Stimulated activated naive B cell treated with anti-CD40 and anti-IgM and Interleukin-4, amounts not matched to agents 10 μg/mL and 1 μg/mL and 100 μg/mL, for 72 hours (primary cell): Measurements from ENCODE around the gene MEGF11.

ENCODE experiments used
- ATAC-seq, 2 donors: fragments of 150-1000 bp; cut with Tn5 transposase; replicated peaks; 2 replicates each; pipeline ENCODE4 v1.10.0; 2021; ENCODE audit warnings: moderate library complexity in 1 of 2
- DNase-seq: peaks from one replicate; pipeline ENCODE4 v3.0.0; 2021
- H3K27ac Mint-ChIP-seq: one replicate; pipeline ENCODE4 v1.8.0; 2022; ENCODE audit warnings: mild to moderate bottlenecking, mixed read lengths
- H3K27me3 Mint-ChIP-seq, 2 donors: one replicate each; pipeline ENCODE4 v1.8.0; 2022; ENCODE audit warnings: mixed read lengths in 2 of 2
- H3K36me3 Mint-ChIP-seq, 2 donors: one replicate each; pipeline ENCODE4 v1.8.0; 2022; ENCODE audit warnings: mixed read lengths in 2 of 2, mild to moderate bottlenecking in 1 of 2
- H3K4me1 Mint-ChIP-seq, 2 donors: one replicate each; pipeline ENCODE4 v1.8.0; 2022; ENCODE audit warnings: mixed read lengths in 2 of 2, mild to moderate bottlenecking in 1 of 2
- H3K4me3 Mint-ChIP-seq, 2 donors: one replicate each; pipeline ENCODE4 v1.8.0; 2022; ENCODE audit warnings: mild to moderate bottlenecking in 2 of 2, mixed read lengths in 2 of 2, moderate library complexity in 1 of 2
- H3K9me3 Mint-ChIP-seq, 2 donors: one replicate each; pipeline ENCODE4 v1.8.0; 2022; ENCODE audit warnings: mixed read lengths in 2 of 2, mild to moderate bottlenecking in 1 of 2

Gene MEGF11

GRCh38 chr15:65924004-65924403 is 329.5 kb downstream of the MEGF11 start:
- Mint-ChIP-seq H3K36me3 (no peaks in the 10 kb centered on the region), H3K9me3 (no peaks in the 10 kb centered on the region), H3K4me3 (no peak overlapping the region), H3K27me3 (no peaks in the 10 kb centered on the region), H3K4me1 (peaks cover 24 to 26% of the 10 kb centered on the region in 2 donors), H3K27ac (no peak overlapping the region)
- DNase-seq: no peak
- ATAC-seq: no peak

GRCh38 chr15:65923264-65923663 is 330.3 kb downstream of the MEGF11 start:
- Mint-ChIP-seq H3K27ac (no peak overlapping the region), H3K9me3 (no peaks in the 10 kb centered on the region), H3K27me3 (no peaks in the 10 kb centered on the region), H3K4me1 (peaks cover 32 to 34% of the 10 kb centered on the region in 2 donors), H3K36me3 (peaks cover 0 to 4% of the 10 kb centered on the region in 2 donors), H3K4me3 (no peak overlapping the region)
- DNase-seq: no peak
- ATAC-seq: no peak

- DNase-seq: no peak
- Mint-ChIP-seq H3K27ac (no peak overlapping the region), H3K36me3 (peaks cover 0 to 4% of the 10 kb centered on the region in 2 donors), H3K27me3 (no peaks in the 10 kb centered on the region), H3K4me1 (peaks cover 38 to 40% of the 10 kb centered on the region in 2 donors), H3K9me3 (no peaks in the 10 kb centered on the region), H3K4me3 (no peak overlapping the region)
- no peak for ATAC-seq
Observed at GRCh38 chr15:65922621-65923020, 330.9 kb downstream of the MEGF11 start.

GRCh38 chr15:65921780-65922179 is 331.8 kb downstream of the MEGF11 start:
- Mint-ChIP-seq H3K27me3 (no peaks in the 10 kb centered on the region), H3K9me3 (no peaks in the 10 kb centered on the region), H3K4me1 (peaks cover 47 to 49% of the 10 kb centered on the region in 2 donors), H3K4me3 (peak overlapping the region in 1 of 2 donors; percentile 37), H3K36me3 (peaks cover 0 to 4% of the 10 kb centered on the region in 2 donors), H3K27ac (no peak overlapping the region)
- ATAC-seq (no peak), DNase-seq (no peak)

- Mint-ChIP-seq H3K36me3 (peaks cover 0 to 7% of the 10 kb centered on the region in 2 donors), H3K9me3 (no peaks in the 10 kb centered on the region), H3K4me1 (peaks cover 56 to 58% of the 10 kb centered on the region in 2 donors), H3K27me3 (no peaks in the 10 kb centered on the region), H3K27ac (no peak overlapping the region), H3K4me3 (peak overlapping the region; percentile 33 to 37)
- DNase-seq (peak; percentile 17), ATAC-seq (peak; percentile 31 to 43)
Observed at GRCh38 chr15:65920825-65921309, 332.7 kb downstream of the MEGF11 start.

- Mint-ChIP-seq H3K27me3 (no peaks in the 10 kb centered on the region), H3K27ac (no peak overlapping the region), H3K4me3 (peak overlapping the region in 1 of 2 donors; percentile 17), H3K9me3 (no peaks in the 10 kb centered on the region), H3K36me3 (peaks cover 0 to 9% of the 10 kb centered on the region in 2 donors), H3K4me1 (peaks cover 63 to 65% of the 10 kb centered on the region in 2 donors)
- no peak for DNase-seq
- ATAC-seq: no peak
Observed at GRCh38 chr15:65920121-65920520, 333.4 kb downstream of the MEGF11 start.

- ATAC-seq (no peak), DNase-seq (no peak)
- no peak overlapping the region for H3K4me3 Mint-ChIP-seq
- H3K36me3 Mint-ChIP-seq: peaks cover 0 to 9% of the 10 kb centered on the region in 2 donors
- H3K27ac Mint-ChIP-seq: no peak overlapping the region
- no peaks in the 10 kb centered on the region for H3K9me3 Mint-ChIP-seq
- H3K27me3 Mint-ChIP-seq: no peaks in the 10 kb centered on the region
- H3K4me1 Mint-ChIP-seq: peaks cover 66 to 72% of the 10 kb centered on the region in 2 donors
Observed at GRCh38 chr15:65919353-65919752, 334.2 kb downstream of the MEGF11 start.

GRCh38 chr15:65918945-65919344 is 334.6 kb downstream of the MEGF11 start:
- Mint-ChIP-seq H3K27ac (no peak overlapping the region), H3K36me3 (peaks cover 0 to 9% of the 10 kb centered on the region in 2 donors), H3K4me1 (peaks cover 66 to 72% of the 10 kb centered on the region in 2 donors), H3K4me3 (peak overlapping the region in 1 of 2 donors; percentile 70), H3K9me3 (no peaks in the 10 kb centered on the region), H3K27me3 (no peaks in the 10 kb centered on the region)
- no peak for ATAC-seq
- no peak for DNase-seq

GRCh38 chr15:65918357-65918920 is 335.1 kb downstream of the MEGF11 start:
- Mint-ChIP-seq H3K4me3 (peak overlapping the region in 1 of 2 donors; percentile 70), H3K27ac (peak overlapping the region; percentile 22), H3K4me1 (peaks cover 66 to 72% of the 10 kb centered on the region in 2 donors), H3K36me3 (peaks cover 0 to 9% of the 10 kb centered on the region in 2 donors), H3K9me3 (no peaks in the 10 kb centered on the region), H3K27me3 (no peaks in the 10 kb centered on the region)
- peak; percentile 16 for DNase-seq
- ATAC-seq: peak in 1 of 2 donors; percentile 4

- H3K4me3 Mint-ChIP-seq: peak overlapping the region in 1 of 2 donors; percentile 70
- H3K4me1 Mint-ChIP-seq: peaks cover 66 to 72% of the 10 kb centered on the region in 2 donors
- H3K27ac Mint-ChIP-seq: peak overlapping the region; percentile 22
Observed at GRCh38 chr15:65917936-65918335, 335.6 kb downstream of the MEGF11 start.

GRCh38 chr15:65917407-65917756 is 336.2 kb downstream of the MEGF11 start:
- Mint-ChIP-seq H3K9me3 (no peaks in the 10 kb centered on the region), H3K27me3 (no peaks in the 10 kb centered on the region), H3K27ac (peak overlapping the region; percentile 93), H3K4me3 (peak overlapping the region; percentile 4 to 28), H3K36me3 (peaks cover 0 to 9% of the 10 kb centered on the region in 2 donors), H3K4me1 (peaks cover 66 to 71% of the 10 kb centered on the region in 2 donors)
- no peak for DNase-seq
- ATAC-seq: peak in 1 of 2 donors; percentile 54

More at GRCh38 chr15:65917936-65918335, 335.6 kb downstream of the MEGF11 start:
- Mint-ChIP-seq H3K27me3 (no peaks in the 10 kb centered on the region), H3K9me3 (no peaks in the 10 kb centered on the region), H3K36me3 (peaks cover 0 to 9% of the 10 kb centered on the region in 2 donors)
- DNase-seq: no peak
- ATAC-seq: no peak

GRCh38 chr15:65916664-65917406 is 336.7 kb downstream of the MEGF11 start:
- peak; percentile 92 to 93 for ATAC-seq
- H3K27ac Mint-ChIP-seq: peak overlapping the region; percentile 93

GRCh38 chr15:65916041-65916663 is 337.4 kb downstream of the MEGF11 start:
- Mint-ChIP-seq H3K4me1 (peaks cover 56 to 64% of the 10 kb centered on the region in 2 donors), H3K36me3 (peaks cover 10 to 17% of the 10 kb centered on the region in 2 donors), H3K9me3 (no peaks in the 10 kb centered on the region), H3K27me3 (no peaks in the 10 kb centered on the region), H3K4me3 (peak overlapping the region in 1 of 2 donors; percentile 13), H3K27ac (peak overlapping the region; percentile 51)
- DNase-seq: no peak
- ATAC-seq: no peak

More at GRCh38 chr15:65916664-65917406, 336.7 kb downstream of the MEGF11 start:
- Mint-ChIP-seq H3K4me1 (peaks cover 63 to 69% of the 10 kb centered on the region in 2 donors), H3K9me3 (no peaks in the 10 kb centered on the region), H3K4me3 (peak overlapping the region; percentile 28 to 70), H3K36me3 (peaks cover 3 to 13% of the 10 kb centered on the region in 2 donors), H3K27me3 (no peaks in the 10 kb centered on the region)
- peak; percentile 82 for DNase-seq
